ENCODE results near the gene ZSCAN16.

The ZSCAN16 gene

DNA sequence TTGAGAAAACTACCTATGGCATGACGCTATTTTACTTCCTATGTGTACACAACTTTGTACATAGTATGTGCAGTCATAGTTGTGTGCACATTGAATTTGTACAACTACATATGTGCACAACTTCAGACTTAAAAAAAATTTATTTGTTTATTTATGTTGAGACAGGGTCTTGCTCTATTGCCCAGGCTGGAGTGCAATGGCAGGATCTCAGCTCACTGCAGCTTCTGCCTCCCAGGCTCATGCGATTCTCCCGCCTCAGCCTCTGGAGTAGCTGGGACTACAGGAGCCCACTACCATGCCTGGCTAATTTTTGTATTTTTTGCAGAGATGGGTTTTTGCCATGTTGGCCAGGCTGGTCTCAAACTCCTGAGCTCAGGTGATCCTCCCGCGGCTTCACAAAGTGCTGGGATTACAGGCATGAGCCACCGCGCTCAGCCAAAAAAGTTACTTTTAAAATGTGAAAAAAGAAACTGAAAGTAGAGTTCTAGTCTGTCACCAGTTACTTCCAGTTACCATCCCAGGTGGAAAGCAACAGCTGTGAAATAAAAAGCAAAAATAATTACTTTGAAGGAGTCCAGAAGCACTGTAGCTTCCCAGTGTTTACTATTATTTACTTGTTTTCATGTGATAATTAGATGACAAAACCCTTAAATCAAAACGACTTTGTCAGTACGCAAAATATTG, 15.6 kb downstream of the ZSCAN16 start:
- TF ChIP-seq, protein P1, sequence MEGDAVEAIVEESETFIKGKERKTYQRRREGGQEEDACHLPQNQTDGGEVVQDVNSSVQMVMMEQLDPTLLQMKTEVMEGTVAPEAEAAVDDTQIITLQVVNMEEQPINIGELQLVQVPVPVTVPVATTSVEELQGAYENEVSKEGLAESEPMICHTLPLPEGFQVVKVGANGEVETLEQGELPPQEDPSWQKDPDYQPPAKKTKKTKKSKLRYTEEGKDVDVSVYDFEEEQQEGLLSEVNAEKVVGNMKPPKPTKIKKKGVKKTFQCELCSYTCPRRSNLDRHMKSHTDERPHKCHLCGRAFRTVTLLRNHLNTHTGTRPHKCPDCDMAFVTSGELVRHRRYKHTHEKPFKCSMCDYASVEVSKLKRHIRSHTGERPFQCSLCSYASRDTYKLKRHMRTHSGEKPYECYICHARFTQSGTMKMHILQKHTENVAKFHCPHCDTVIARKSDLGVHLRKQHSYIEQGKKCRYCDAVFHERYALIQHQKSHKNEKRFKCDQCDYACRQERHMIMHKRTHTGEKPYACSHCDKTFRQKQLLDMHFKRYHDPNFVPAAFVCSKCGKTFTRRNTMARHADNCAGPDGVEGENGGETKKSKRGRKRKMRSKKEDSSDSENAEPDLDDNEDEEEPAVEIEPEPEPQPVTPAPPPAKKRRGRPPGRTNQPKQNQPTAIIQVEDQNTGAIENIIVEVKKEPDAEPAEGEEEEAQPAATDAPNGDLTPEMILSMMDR (IDR thresholded peaks at IDR 0.05; ENCODE audit: insufficient read depth, low read depth, low read length, missing control alignments): no peak
- no peak overlapping the region for H3K4me3 ChIP-seq (ENCODE audit: low read depth, low read length)
- DNase-seq (ENCODE audit: low read depth): no peak

DNA sequence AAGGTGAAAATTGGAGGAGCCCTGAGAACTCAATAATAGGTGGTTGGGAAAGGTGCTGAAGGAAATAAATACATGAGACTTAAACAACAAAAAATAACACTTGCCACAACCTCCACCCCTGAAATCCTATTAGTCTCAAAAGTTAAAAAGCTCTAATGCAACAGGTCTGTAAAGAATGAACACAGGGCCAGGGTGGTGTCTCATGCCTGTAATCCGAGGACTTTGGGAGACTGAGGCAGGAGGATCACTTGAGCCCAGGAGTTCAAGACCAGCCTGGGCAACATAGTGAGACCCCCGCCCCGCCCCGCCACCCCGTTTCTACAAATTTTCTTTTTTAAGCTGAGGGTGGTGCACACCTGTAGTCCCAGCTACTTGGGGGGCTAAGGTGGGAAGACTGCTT, 16.2 kb downstream of the ZSCAN16 start:
- TF ChIP-seq, protein P1 (IDR thresholded peaks at IDR 0.05; ENCODE audit: insufficient read depth, low read depth, low read length, missing control alignments): no peak
- DNase-seq (ENCODE audit: low read depth): no peak
- no peak overlapping the region for H3K4me3 ChIP-seq (ENCODE audit: low read depth, low read length)

DNA sequence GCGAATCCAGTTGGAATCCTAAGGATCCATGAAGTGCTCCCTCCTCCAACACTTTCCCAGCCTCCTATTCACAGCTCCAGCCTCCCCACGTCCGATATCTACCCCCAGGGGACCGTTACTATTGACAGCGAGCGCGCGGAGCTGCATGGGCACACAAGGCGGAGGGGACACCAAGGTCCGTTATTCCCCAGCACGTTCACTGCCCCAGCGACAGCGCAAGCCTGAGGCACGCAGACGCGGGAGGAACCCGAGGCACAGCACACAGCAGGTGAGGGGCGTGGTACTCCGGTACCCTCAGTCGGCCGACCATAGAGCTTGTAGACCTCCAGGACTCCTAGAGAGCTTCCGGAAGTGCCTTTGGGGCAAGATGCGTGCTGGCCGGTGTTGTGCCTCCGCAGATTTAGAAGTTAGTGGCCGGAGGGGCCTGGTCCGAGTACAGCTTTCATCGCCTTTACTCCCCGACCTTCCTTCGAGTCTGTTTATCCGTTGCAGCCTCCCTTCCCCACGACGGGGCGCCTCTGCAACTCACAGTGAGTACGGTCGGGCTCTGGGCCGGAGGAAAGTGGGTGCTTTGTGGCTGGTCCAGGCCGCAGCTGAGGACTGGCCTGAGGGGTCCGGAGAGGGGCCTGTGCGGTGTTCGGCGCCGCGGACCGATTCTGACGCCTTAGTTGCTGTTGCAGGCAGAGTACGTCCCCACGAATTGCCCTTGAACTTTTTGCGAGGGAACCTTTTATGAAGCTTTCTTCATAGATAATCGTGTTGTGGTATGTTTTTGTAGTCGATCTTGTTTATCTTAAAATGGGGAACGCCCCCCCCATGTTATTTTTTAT, 17.3 kb downstream of the ZSCAN16 start, which contains the start of gene ZKSCAN8:
TSS of gene ZKSCAN8 (plus strand) at position 384 of the 830 bp plus-strand sequence. CDS start 6,525 bp downstream, outside the sequence.
- TF ChIP-seq, protein P1 (IDR thresholded peaks at IDR 0.05; ENCODE audit: insufficient read depth, low read depth, low read length, missing control alignments): no peak
- H3K4me3 ChIP-seq (ENCODE audit: low read depth, low read length): peak within 1 kb of the TSS; percentile 94
- peak; percentile 95 for DNase-seq (ENCODE audit: low read depth)

DNA sequence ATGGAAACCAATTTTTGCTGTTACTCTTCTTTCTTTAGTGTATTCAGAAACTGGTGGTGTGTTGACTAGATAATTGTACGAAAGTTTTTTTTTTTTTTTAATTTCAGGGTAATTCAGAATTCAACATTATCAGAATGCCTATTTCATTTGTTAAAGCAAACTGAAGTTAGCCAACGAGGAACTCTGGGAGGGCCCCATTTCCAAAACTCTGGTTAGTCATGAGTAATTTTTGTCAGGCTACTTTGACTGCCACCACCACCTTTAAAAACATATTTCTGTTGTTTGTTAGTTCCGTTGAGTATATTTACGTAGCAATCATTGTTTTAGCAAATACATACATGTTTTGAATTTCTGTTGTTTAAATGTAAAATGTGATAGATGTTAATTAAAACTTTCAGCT, 18.0 kb downstream of the ZSCAN16 start:
- TF ChIP-seq, protein P1 (IDR thresholded peaks at IDR 0.05; ENCODE audit: insufficient read depth, low read depth, low read length, missing control alignments): no peak
- no peak for DNase-seq (ENCODE audit: low read depth)
- peak overlapping the region; percentile 94 for H3K4me3 ChIP-seq (ENCODE audit: low read depth, low read length)

DNA sequence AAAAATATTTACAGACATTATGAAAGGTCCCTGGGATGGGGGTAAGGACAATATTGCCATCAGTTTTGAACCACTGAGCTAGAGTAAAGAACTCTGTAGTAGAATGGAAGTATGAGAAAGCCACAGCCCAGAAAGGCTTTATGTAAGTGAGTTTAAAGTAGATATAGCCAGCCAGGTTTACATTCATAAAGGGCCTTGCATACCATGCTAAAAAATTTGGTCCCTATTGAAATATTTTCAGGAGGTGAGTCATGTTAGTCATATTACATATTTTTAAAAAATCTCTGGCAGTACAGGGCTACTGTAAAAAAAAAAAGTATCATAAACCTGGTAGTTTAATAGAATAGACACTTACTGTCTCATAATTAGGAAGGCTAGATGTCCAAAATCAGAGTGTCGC, 20.8 kb downstream of the ZSCAN16 start:
- no peak overlapping the region for H3K4me3 ChIP-seq (ENCODE audit: low read depth, low read length)
- DNase-seq (ENCODE audit: low read depth): no peak
- TF ChIP-seq, protein P1 (IDR thresholded peaks at IDR 0.05; ENCODE audit: insufficient read depth, low read depth, low read length, missing control alignments): no peak

DNA sequence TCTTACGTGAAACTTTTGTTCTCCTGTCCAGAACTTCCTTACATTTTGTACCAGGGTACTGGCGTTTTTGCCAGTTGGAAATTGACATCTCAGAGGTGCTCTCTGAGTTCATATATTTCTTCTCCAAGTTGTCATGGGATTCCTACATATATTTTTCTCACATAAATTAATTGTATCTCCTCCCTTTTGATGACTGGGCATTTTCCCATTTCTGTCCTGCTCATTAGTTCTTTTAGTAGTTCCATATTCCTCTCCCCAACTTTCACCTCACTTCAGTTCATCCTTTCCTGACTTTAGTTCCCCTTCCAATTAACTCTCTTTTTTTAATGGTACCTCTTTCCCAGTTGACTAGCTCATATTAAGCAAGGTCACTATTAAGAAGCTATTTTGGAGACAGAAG, 28.1 kb downstream of the ZSCAN16 start:
- TF ChIP-seq, protein P1 (IDR thresholded peaks at IDR 0.05; ENCODE audit: insufficient read depth, low read depth, low read length, missing control alignments): no peak
- no peak overlapping the region for H3K4me3 ChIP-seq (ENCODE audit: low read depth, low read length)
- DNase-seq (ENCODE audit: low read depth): no peak

Measured in GM12865 (cell line).